H1 (cell line): ENCODE data around the gene APOBEC3G. TPM values are rescaled to one million over a fixed set of nuclear protein-coding genes. Genes with fewer than 3 reads are reported as not detected.

ENCODE experiments used
- CTCF ChIA-PET: fragments of 300-600 bp; sonication (Branson Sonifier 250); formaldehyde crosslinking; loops from one replicate; lab custom pipeline; 2021; ENCODE audit not compliant: partially characterized antibody; lab: Charles Lee
- POLR2A ChIA-PET: fragments of 300-600 bp; sonication (Branson Sonifier 250); formaldehyde crosslinking; loops from one replicate; lab custom pipeline; 2021; ENCODE audit warnings: inconsistent platforms; ENCODE audit not compliant: partially characterized antibody; lab: Charles Lee
- DNase-seq, 2 experiments: peaks; one replicate each; pipeline versions ENCODE4 v3.0.0 to v3.0.0-alpha.2; 2010 to 2022; ENCODE audit warnings: low spot score in 2 of 2, low read depth in 1 of 2, mixed read lengths in 1 of 2
- FAIRE-seq: peaks from 2 replicates; lab custom pipeline; 2011; peaks lifted over from hg19 to GRCh38; lab: Jason Lieb, UNC
- H2AFZ ChIP-seq: 2 replicates; pipeline ENCODE4 v1.8.1; 2012; ENCODE audit warnings: low read length, inconsistent platforms
- H2AK5ac ChIP-seq: 2 replicates; pipeline ENCODE4 v1.6.1; 2013; ENCODE audit warnings: low read depth, low read length
- H2BK120ac ChIP-seq: replicated peaks from 2 replicates; pipeline ENCODE3; 2013; ENCODE audit warnings: low read depth, low read length, inconsistent platforms
- H2BK12ac ChIP-seq: 2 replicates; pipeline ENCODE4 v1.6.1; 2013; ENCODE audit warnings: low read depth, low read length
- H2BK15ac ChIP-seq: 2 replicates; pipeline ENCODE4 v1.6.1; 2013; ENCODE audit warnings: low read length
- H2BK20ac ChIP-seq: 2 replicates; pipeline ENCODE4 v1.6.1; 2013; ENCODE audit warnings: low read length
- H2BK5ac ChIP-seq: 2 replicates; pipeline ENCODE4 v1.6.1; 2013; ENCODE audit warnings: low read depth, low read length
- H3K14ac ChIP-seq: 2 replicates; pipeline ENCODE4 v1.6.1; 2013; ENCODE audit warnings: inconsistent platforms; ENCODE audit not compliant: insufficient read length
- H3K18ac ChIP-seq: 2 replicates; pipeline ENCODE4 v1.6.1; 2013; ENCODE audit warnings: low read length; ENCODE audit errors: extremely low read depth
- H3K23ac ChIP-seq: 2 replicates; pipeline ENCODE4 v1.6.1; 2013; ENCODE audit warnings: inconsistent platforms; ENCODE audit not compliant: insufficient read length
- H3K23me2 ChIP-seq: 2 replicates; pipeline ENCODE4 v1.6.1; 2013; ENCODE audit warnings: low read depth, low read length
- H3K27ac ChIP-seq: 2 replicates; pipeline ENCODE4 v1.6.1; 2011; ENCODE audit warnings: low read depth, low read length, inconsistent platforms
- H3K27me3 ChIP-seq, 4 experiments: replicated peaks in 1 of 4; 1 replicate in 1 of 4; 2 replicates in 3 of 4; pipeline versions ENCODE4 v1.6.1 to v1.8.1; 2011 to 2013; ENCODE audit warnings: low read length in 3 of 4, mild to moderate bottlenecking in 3 of 4, inconsistent platforms in 2 of 4, mixed read lengths in 2 of 4, moderate library complexity in 1 of 4; ENCODE audit not compliant: control insufficient read depth in 3 of 4, insufficient read depth in 3 of 4; ENCODE audit errors: extremely low read depth in 1 of 4
- H3K36me3 ChIP-seq, 4 experiments: 2 replicates each; pipeline versions ENCODE4 v1.6.1 to v1.8.1; 2011 to 2013; ENCODE audit warnings: mild to moderate bottlenecking in 4 of 4, low read length in 3 of 4, moderate library complexity in 2 of 4, control low read depth in 1 of 4, inconsistent platforms in 1 of 4; ENCODE audit not compliant: insufficient read depth in 4 of 4, control insufficient read depth in 2 of 4
- H3K4ac ChIP-seq: replicated peaks from 2 replicates; pipeline ENCODE3; 2013; ENCODE audit warnings: low read length, low read depth, mixed read lengths, inconsistent platforms; ENCODE audit not compliant: insufficient read length
- H3K4me1 ChIP-seq, 4 experiments: replicated peaks in 1 of 4; 1 replicate in 1 of 4; 2 replicates in 3 of 4; pipeline versions ENCODE4 v1.6.1 to v1.8.1; 2011 to 2013; ENCODE audit warnings: low read length in 3 of 4, inconsistent platforms in 2 of 4, mixed read lengths in 1 of 4; ENCODE audit not compliant: insufficient read depth in 4 of 4, control insufficient read depth in 3 of 4
- H3K4me2 ChIP-seq, 2 experiments: 2 replicates each; pipeline versions ENCODE4 v1.6.1 to v1.8.1; 2011 to 2013; ENCODE audit warnings: low read depth in 2 of 2, low read length in 2 of 2, control low read depth in 1 of 2, inconsistent platforms in 1 of 2, mild to moderate bottlenecking in 1 of 2; ENCODE audit not compliant: insufficient read depth in 1 of 2
- H3K4me3 ChIP-seq, 4 experiments: fragments of 200-600, 300-600 bp in 1 of 4; sonication (generic), shearing (Covaris generic), sonication (Bioruptor Twin) in 1 of 4; 2 replicates each; pipeline versions ENCODE4 v1.5.1 to v1.8.1; 2011 to 2016; ENCODE audit warnings: low read length in 4 of 4, low read depth in 3 of 4, control low read depth in 2 of 4, inconsistent platforms in 2 of 4, mild to moderate bottlenecking in 2 of 4, mixed read lengths in 1 of 4, moderate library complexity in 1 of 4; ENCODE audit not compliant: insufficient read depth in 2 of 4; ENCODE audit errors: extremely low read depth in 1 of 4
- H3K56ac ChIP-seq: replicated peaks from 2 replicates; pipeline ENCODE3; 2013; ENCODE audit warnings: low read depth, mild to moderate bottlenecking, mixed read lengths, low read length, inconsistent platforms; ENCODE audit not compliant: insufficient read length
- H3K79me1 ChIP-seq: 2 replicates; pipeline ENCODE4 v1.6.1; 2013; ENCODE audit warnings: low read depth, low read length, control low read depth
- H3K79me2 ChIP-seq, 2 experiments: 2 replicates each; pipeline versions ENCODE4 v1.6.1 to v1.8.1; 2012 to 2013; ENCODE audit warnings: low read length in 2 of 2, mild to moderate bottlenecking in 2 of 2, inconsistent platforms in 1 of 2; ENCODE audit not compliant: insufficient read depth in 2 of 2, control insufficient read depth in 1 of 2
- H3K9ac ChIP-seq, 4 experiments: replicated peaks in 1 of 4; 1 replicate in 1 of 4; 2 replicates in 3 of 4; pipeline versions ENCODE4 v1.6.1 to v1.8.1; 2011 to 2013; ENCODE audit warnings: low read depth in 3 of 4, low read length in 3 of 4, control low read depth in 2 of 4, mild to moderate bottlenecking in 2 of 4, moderate library complexity in 2 of 4, inconsistent platforms in 1 of 4; ENCODE audit errors: extremely low read depth in 1 of 4
- H3K9me3 ChIP-seq, 2 experiments: 2 replicates each; pipeline versions ENCODE4 v1.6.1 to v1.8.1; 2012 to 2013; ENCODE audit warnings: mild to moderate bottlenecking in 2 of 2, moderate library complexity in 2 of 2, control low read depth in 1 of 2, inconsistent platforms in 1 of 2, low read depth in 1 of 2, low read length in 1 of 2, mixed read lengths in 1 of 2; ENCODE audit not compliant: insufficient read depth in 2 of 2
- H4K20me1 ChIP-seq, 2 experiments: replicated peaks in 1 of 2; 2 replicates each; pipeline versions ENCODE3 to v1.8.1; 2011 to 2013; ENCODE audit warnings: inconsistent platforms in 2 of 2, low read length in 2 of 2, mild to moderate bottlenecking in 1 of 2; ENCODE audit not compliant: insufficient read depth in 2 of 2, control insufficient read depth in 1 of 2
- H4K5ac ChIP-seq: 2 replicates; pipeline ENCODE4 v1.6.1; 2013; ENCODE audit warnings: low read length, low read depth, mixed read lengths, inconsistent platforms; ENCODE audit not compliant: insufficient read length
- H4K8ac ChIP-seq: 2 replicates; pipeline ENCODE4 v1.8.0; 2013; ENCODE audit warnings: mild to moderate bottlenecking, moderate library complexity, low read length, inconsistent platforms; ENCODE audit not compliant: insufficient read depth; ENCODE audit errors: extremely low read depth
- H4K91ac ChIP-seq: replicated peaks from 2 replicates; pipeline ENCODE3; 2013; ENCODE audit warnings: low read length, mixed read lengths, inconsistent platforms; ENCODE audit not compliant: insufficient read length
- ASH2L ChIP-seq: fragments of 200-600, 300-600 bp; sonication (generic); IDR thresholded peaks from one replicate; pipeline ENCODE4 v1.7.1; 2017; ENCODE audit warnings: low read length
- BACH1 ChIP-seq: IDR thresholded peaks from 2 replicates; pipeline ENCODE4 v1.6.1; 2012; ENCODE audit warnings: low read length, improper control_type of control experiment
- CREB1 ChIP-seq: IDR thresholded peaks from 2 replicates; pipeline ENCODE4 v1.6.1; 2012; ENCODE audit warnings: inconsistent platforms
- EP300 ChIP-seq, 2 experiments: IDR thresholded peaks; 1 replicate in 1 of 2; 2 replicates in 1 of 2; pipeline ENCODE4 v1.6.1; 2011 to 2012; ENCODE audit warnings: low read depth in 2 of 2, low read length in 2 of 2, mild to moderate bottlenecking in 2 of 2, borderline replicate concordance in 1 of 2, inconsistent platforms in 1 of 2, moderate library complexity in 1 of 2
- KDM1A ChIP-seq: fragments of 200-600, 300-600 bp; sonication (generic); IDR thresholded peaks from 2 replicates; pipeline ENCODE4 v1.7.1; 2016; ENCODE audit warnings: mild to moderate bottlenecking, low read length, borderline replicate concordance
- WGBS, 2 experiments: shearing (Covaris generic) in 1 of 2; methylation state at CpG; one replicate each; pipeline versions ENCODE4 v1.1.6 to v1.1.7; 2013 to 2015; ENCODE audit warnings: low lambda C conversion rate in 2 of 2, mixed read lengths in 2 of 2, inconsistent platforms in 1 of 2, low coverage in 1 of 2, missing lambda C conversion rate in 1 of 2; ENCODE audit not compliant: insufficient replicate concordance in 2 of 2, insufficient coverage in 1 of 2, insufficient read length in 1 of 2; ENCODE audit errors: extremely low coverage in 1 of 2, missing lambda C conversion rate in 1 of 2; 5-methylcytosine and 5-hydroxymethylcytosine counted together
- polyA plus RNA-seq, 7 experiments: library from polyadenylated mRNA; depleted of rRNA in 3 of 7; stranded (reverse) in 5 of 7; unstranded in 2 of 7; fragments of >200 nt in 5 of 7; fragments of 200-250 nt in 2 of 7; gene quantifications; 1 replicate in 5 of 7; 2 replicates in 1 of 7; 4 replicates in 1 of 7; pipeline versions ENCODE4 v1.2.1 to v1.2.3, GENCODE V29; 2011 to 2013; ENCODE audit warnings: missing spikeins in 2 of 7, mixed read lengths in 2 of 7
- total RNA-seq: library from RNA; stranded (reverse); fragmentation: NEBNext Ultra II Directional; extraction: Animal tissue kit (Norgen Biotek cat#: 25700); gene quantifications from 2 replicates; pipeline ENCODE4 v1.2.1, GENCODE V29; 2021

Gene APOBEC3G
- total and polyA plus RNA-seq, 2 of the 8 experiments (the other 6 are each of a cell fraction or from before 2014, with no cell fraction given), result 1.7 to 2.0 TPM

- no peaks in the 10 kb centered on the region; the same call in 1 of the 2 replicates for H3K23me2 ChIP-seq
- CTCF ChIA-PET, result interaction anchor here (2.0 kb wide), 1 partner anchor 13 kb away, joined by 5 read pairs; no protein-coding TSS in a partner anchor
- WGBS, 2 experiments, result 97% methylated on average over 7 of the region's 7 CpGs; no CpG with 5 or more reads in 1 of the 2 experiments
- no peak overlapping the region for H3K27ac ChIP-seq
- H3K79me2 ChIP-seq, result no peaks in the 10 kb centered on the region
- no peak overlapping the region for H2BK15ac ChIP-seq
- H2BK120ac ChIP-seq, result no peak overlapping the region
- H3K4me1 ChIP-seq, result peaks cover 3 to 21% (median 10%) of the 10 kb centered on the region in 4 experiments
- H2BK20ac ChIP-seq, result no peak overlapping the region
- H4K8ac ChIP-seq, result no peak overlapping the region
- H2BK5ac ChIP-seq, result no peak overlapping the region
- H3K14ac ChIP-seq, result no peak overlapping the region
- POLR2A ChIA-PET, result no interaction called here
- H3K4ac ChIP-seq, result peak overlapping the region; percentile 57
- H3K9me3 ChIP-seq, result no peaks in the 10 kb centered on the region
- no peak overlapping the region for H3K9ac ChIP-seq
- H3K4me2 ChIP-seq, result peak overlapping the region; percentile 31 to 63; a peak in 2 of 4 replicates
- no peak overlapping the region for H4K91ac ChIP-seq
- DNase-seq, result no peak
- H2AFZ ChIP-seq, result no peak overlapping the region
- H2AK5ac ChIP-seq, result no peak overlapping the region
- H3K27me3 ChIP-seq, result no peaks in the 10 kb centered on the region
- no peaks in the 10 kb centered on the region for H3K36me3 ChIP-seq
- FAIRE-seq, result no peak
- no peak overlapping the region for H3K23ac ChIP-seq
- no peak overlapping the region for H4K5ac ChIP-seq
- 0 out of 8 replicates have a peak overlapping the region, but pooled peaks of 1 of the 4 experiments have one; percentile 54 for H3K4me3 ChIP-seq
- no peak overlapping the region for H3K18ac ChIP-seq
- no peak overlapping the region for H3K56ac ChIP-seq
- H3K79me1 ChIP-seq, result no peaks in the 10 kb centered on the region
- no peak overlapping the region for H2BK12ac ChIP-seq
- no peaks in the 10 kb centered on the region for H4K20me1 ChIP-seq
- TF ChIP-seq BACH1 (no peak), ASH2L (no peak), CREB1 (no peak), EP300 (IDR thresholded peaks at IDR 0.05; ENCODE audit: borderline replicate concordance in 1 of 2, low read depth in 2 of 2, low read length in 2 of 2) (no peak), KDM1A (no peak)
These were observed 35.2 kb upstream of the APOBEC3G start for GRCh38 chr22:39041908-39042307.
